Esophagus (tissue), 2 donors: ENCODE measurements around the gene EFTUD2. TPM values are rescaled to one million over a fixed set of nuclear protein-coding genes. Genes with fewer than 3 reads are reported as not detected.

ENCODE experiments used
- H3K27ac ChIP-seq, 2 donors: one replicate each; pipeline ENCODE4 v1.5.1; 2013; ENCODE audit warnings: low read depth in 2 of 2, mild to moderate bottlenecking in 2 of 2, inconsistent platforms in 1 of 2, low read length in 1 of 2, moderate library complexity in 1 of 2
- H3K27me3 ChIP-seq, 2 donors: one replicate each; pipeline ENCODE4 v1.6.1; 2013; ENCODE audit warnings: low read length in 2 of 2, control low read depth in 1 of 2, mild to moderate bottlenecking in 1 of 2; ENCODE audit not compliant: insufficient read depth in 2 of 2, control insufficient read depth in 1 of 2
- H3K36me3 ChIP-seq, 2 donors: one replicate each; pipeline ENCODE4 v1.6.1; 2013; ENCODE audit warnings: low read length in 1 of 2; ENCODE audit not compliant: control insufficient read depth in 2 of 2, insufficient read depth in 2 of 2
- H3K4me1 ChIP-seq, 2 donors: one replicate each; pipeline ENCODE4 v1.6.1; 2013; ENCODE audit warnings: low read length in 1 of 2; ENCODE audit not compliant: control insufficient read depth in 2 of 2, insufficient read depth in 2 of 2
- H3K4me3 ChIP-seq, 2 donors: one replicate each; pipeline ENCODE4 v1.5.1; 2013; ENCODE audit warnings: low read length in 2 of 2, mild to moderate bottlenecking in 2 of 2, low read depth in 1 of 2, moderate library complexity in 1 of 2
- H3K9me3 ChIP-seq, 2 donors: one replicate each; pipeline ENCODE4 v1.6.1; 2013; ENCODE audit warnings: mild to moderate bottlenecking in 2 of 2, low read depth in 1 of 2, low read length in 1 of 2, moderate library complexity in 1 of 2; ENCODE audit not compliant: control insufficient read depth in 2 of 2, insufficient read depth in 1 of 2
- WGBS, 2 donors: extraction: QIAGEN DNeasy Blood & Tissue Kit; methylation state at CpG; one replicate each; pipeline ENCODE4 v1.1.7; 2013; 5-methylcytosine and 5-hydroxymethylcytosine counted together
- polyA plus RNA-seq, 2 donors: library from polyadenylated mRNA; stranded (reverse); fragments of 200-250 nt; gene quantifications; one replicate each; pipeline ENCODE4 v1.2.3, GENCODE V29; 2013
- donor health status: healthy with polysubstance abuse.
- donor health status: Bipolar disorder and iron deficiency.

EFTUD2 gene
- polyA plus RNA-seq, 2 donors, result 15.8 to 38.4 TPM

DNA sequence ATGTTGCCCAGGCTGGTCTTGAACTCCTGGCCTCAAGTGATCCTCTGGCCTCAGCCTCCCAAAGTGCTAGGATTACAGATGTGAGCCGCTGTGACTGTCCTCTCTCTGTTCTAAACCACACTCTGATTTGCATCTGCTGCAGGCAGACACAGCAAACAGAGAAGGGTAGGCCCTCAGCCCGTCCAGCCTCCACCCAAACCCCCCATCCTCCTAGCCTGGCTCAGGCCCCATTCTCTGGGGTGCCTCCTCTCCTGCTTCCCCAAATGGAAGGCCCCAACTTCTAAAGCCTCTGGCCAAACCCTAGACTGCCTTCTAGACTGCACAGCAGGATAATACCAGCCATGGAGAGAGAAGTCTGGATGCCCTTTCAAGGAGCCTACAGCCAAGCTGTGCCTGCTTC is 20.2 kb upstream of the EFTUD2 start:
- no peaks in the 10 kb centered on the region for H3K27me3 ChIP-seq
- H3K4me3 ChIP-seq, result no peak overlapping the region
- no peak overlapping the region for H3K27ac ChIP-seq
- WGBS, 2 donors, result 75 to 81% methylated on average over 2 of the region's 2 CpGs
- H3K4me1 ChIP-seq, result peaks cover 4 to 12% of the 10 kb centered on the region in 2 donors
- no peaks in the 10 kb centered on the region for H3K9me3 ChIP-seq
- no peaks in the 10 kb centered on the region for H3K36me3 ChIP-seq

GRCh38 chr17:44918006-44918405 is 18.8 kb upstream of the EFTUD2 start:
- H3K9me3 ChIP-seq, result no peaks in the 10 kb centered on the region
- H3K27me3 ChIP-seq, result peaks cover 0 to 3% of the 10 kb centered on the region in 2 donors
- H3K27ac ChIP-seq, result peak overlapping the region in 1 of 2 donors; percentile 13
- peaks cover 4 to 12% of the 10 kb centered on the region in 2 donors for H3K4me1 ChIP-seq
- H3K36me3 ChIP-seq, result no peaks in the 10 kb centered on the region
- WGBS, 2 donors, result 59 to 74% methylated on average over 2 of the region's 2 CpGs
- H3K4me3 ChIP-seq, result peak overlapping the region in 1 of 2 donors; percentile 2

- 83 to 84% methylated on average over 6 of the region's 6 CpGs for WGBS, 2 donors
- Histone ChIP-seq H3K4me3 (no peak overlapping the region), H3K27ac (no peak overlapping the region), H3K4me1 (peaks cover 4 to 12% of the 10 kb centered on the region in 2 donors), H3K9me3 (no peaks in the 10 kb centered on the region), H3K36me3 (no peaks in the 10 kb centered on the region), H3K27me3 (peaks cover 0 to 5% of the 10 kb centered on the region in 2 donors)
These were observed 18.2 kb upstream of the EFTUD2 start for GRCh38 chr17:44917456-44917855.

- Histone ChIP-seq H3K4me3 (no peak overlapping the region), H3K27me3 (peaks cover 0 to 5% of the 10 kb centered on the region in 2 donors), H3K36me3 (no peaks in the 10 kb centered on the region), H3K27ac (peak overlapping the region in 1 of 2 donors; percentile 6), H3K4me1 (peaks cover 4 to 12% of the 10 kb centered on the region in 2 donors), H3K9me3 (no peaks in the 10 kb centered on the region)
- 34 to 55% methylated on average over 10 of the region's 10 CpGs for WGBS, 2 donors
These were observed 17.6 kb upstream of the EFTUD2 start for GRCh38 chr17:44916781-44917241.

- Histone ChIP-seq H3K9me3 (no peaks in the 10 kb centered on the region), H3K4me1 (peaks cover 7 to 17% of the 10 kb centered on the region in 2 donors), H3K27me3 (peaks cover 3 to 5% of the 10 kb centered on the region in 2 donors), H3K27ac (peak overlapping the region in 1 of 2 donors; percentile 26), H3K4me3 (no peak overlapping the region), H3K36me3 (no peaks in the 10 kb centered on the region)
- WGBS, 2 donors, result 55 to 67% methylated on average over 11 of the region's 11 CpGs
These were observed 16.9 kb upstream of the EFTUD2 start for GRCh38 chr17:44915862-44916780.

- no peak within 1 kb of the TSS for H3K4me3 ChIP-seq
- peaks cover 7 to 17% of the 10 kb centered on the region in 2 donors for H3K4me1 ChIP-seq
- H3K36me3 ChIP-seq, result no peaks in the 10 kb centered on the region
- no peaks in the 10 kb centered on the region for H3K9me3 ChIP-seq
- H3K27me3 ChIP-seq, result peaks cover 3 to 5% of the 10 kb centered on the region in 2 donors
- 81 to 86% methylated on average over 17 of the region's 17 CpGs for WGBS, 2 donors
- H3K27ac ChIP-seq, result peak within 1 kb of the TSS in 1 of 2 donors; percentile 26
These were observed 16.1 kb upstream of the EFTUD2 start, which contains the start of gene GFAP for GRCh38 chr17:44915321-44915726. Gene GFAP, minus strand, starts transcription at chr17:44915500. Its CDS starts 14 bp downstream, at chr17:44915486.

DNA sequence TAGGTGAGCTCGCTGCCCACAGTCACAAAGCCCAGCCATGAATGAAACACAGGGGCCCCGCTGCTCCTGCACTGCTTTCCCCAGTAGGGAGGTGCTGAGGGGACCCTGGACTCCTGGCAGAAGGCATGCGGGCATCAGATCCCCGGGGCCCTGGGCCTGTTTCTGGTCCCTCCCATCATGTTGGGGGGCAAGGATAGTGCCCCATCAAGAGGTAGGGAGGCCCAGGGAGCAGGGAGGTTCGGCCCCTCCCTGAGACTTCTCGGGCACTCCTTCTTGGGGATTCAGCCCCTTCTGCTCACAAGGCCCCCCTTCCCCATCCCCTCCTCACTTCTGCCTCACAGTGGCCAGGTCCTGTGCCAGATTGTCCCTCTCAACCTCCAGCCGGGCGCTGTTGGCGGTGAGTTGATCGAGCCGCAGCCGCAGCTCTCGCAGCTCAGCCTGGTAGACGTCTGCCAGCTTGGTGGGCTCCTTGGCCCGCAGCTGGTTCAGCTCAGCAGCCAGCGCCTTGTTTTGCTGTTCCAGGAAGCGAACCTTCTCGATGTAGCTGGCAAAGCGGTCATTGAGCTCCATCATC is 15.5 kb upstream of the EFTUD2 start:
- WGBS, 2 donors, result 89 to 90% methylated on average over 19 of the region's 19 CpGs
- H3K27ac ChIP-seq, result no peak overlapping the region
- peaks cover 3 to 5% of the 10 kb centered on the region in 2 donors for H3K27me3 ChIP-seq
- no peaks in the 10 kb centered on the region for H3K36me3 ChIP-seq
- H3K4me1 ChIP-seq, result peaks cover 7 to 17% of the 10 kb centered on the region in 2 donors
- H3K4me3 ChIP-seq, result no peak overlapping the region
- no peaks in the 10 kb centered on the region for H3K9me3 ChIP-seq

DNA sequence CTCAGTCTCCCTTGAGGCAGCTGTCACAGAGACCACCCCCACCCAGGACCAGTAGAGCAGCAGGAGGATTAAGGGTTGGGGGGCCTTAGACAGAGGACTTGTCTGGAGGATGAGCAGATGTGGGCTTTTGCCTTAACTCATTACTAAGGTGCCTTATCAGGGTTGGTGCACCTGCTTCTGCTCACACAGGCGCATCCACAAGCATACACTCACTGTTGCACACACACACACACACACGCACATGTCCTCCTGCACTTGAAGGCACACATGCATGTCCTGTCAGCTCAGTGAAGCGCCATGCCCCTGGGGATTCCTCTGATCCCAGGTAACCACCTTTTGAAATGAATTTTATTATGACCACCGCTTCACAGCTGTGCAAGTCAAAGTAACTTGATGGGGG is 14.9 kb upstream of the EFTUD2 start:
- 77 to 79% methylated on average over 4 of the region's 4 CpGs for WGBS, 2 donors
- Histone ChIP-seq H3K9me3 (no peaks in the 10 kb centered on the region), H3K4me1 (peaks cover 7 to 17% of the 10 kb centered on the region in 2 donors), H3K4me3 (no peak overlapping the region), H3K27me3 (peaks cover 3 to 5% of the 10 kb centered on the region in 2 donors), H3K27ac (no peak overlapping the region), H3K36me3 (no peaks in the 10 kb centered on the region)

DNA sequence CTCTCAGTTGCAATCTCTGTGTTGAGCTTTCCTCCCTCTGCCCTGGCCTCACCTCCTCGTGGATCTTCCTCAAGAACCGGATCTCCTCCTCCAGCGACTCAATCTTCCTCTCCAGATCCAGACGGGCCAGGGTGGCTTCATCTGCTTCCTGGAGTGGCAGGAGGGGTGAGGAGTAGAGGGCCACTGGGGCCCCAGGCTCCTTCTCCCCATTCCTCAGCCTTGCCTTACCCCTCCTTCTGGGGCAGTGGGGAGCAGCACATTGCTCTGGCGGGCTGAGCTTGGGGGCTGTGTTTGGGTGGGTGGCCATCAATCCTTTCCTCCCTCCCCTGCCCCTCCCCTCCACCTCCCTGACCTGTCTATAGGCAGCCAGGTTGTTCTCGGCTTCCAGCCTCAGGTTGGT is 14.4 kb upstream of the EFTUD2 start:
- Histone ChIP-seq H3K36me3 (no peaks in the 10 kb centered on the region), H3K9me3 (no peaks in the 10 kb centered on the region), H3K27ac (no peak overlapping the region), H3K4me3 (no peak overlapping the region), H3K27me3 (peaks cover 3 to 5% of the 10 kb centered on the region in 2 donors), H3K4me1 (peaks cover 7 to 17% of the 10 kb centered on the region in 2 donors)
- WGBS, 2 donors, result 57 to 59% methylated on average over 6 of the region's 6 CpGs
